Gastroesophageal sphincter (tissue), 3 donors: ENCODE results near the gene TTLL6.

Experiments
- CTCF ChIP-seq, 4 experiments: fragments of 200-600 bp in 2 of 4; fragments of 450-650 bp in 2 of 4; sonication (generic) in 1 of 4; IDR thresholded peaks; one replicate each; pipeline ENCODE4 v1.5.1; 2017 to 2019; ENCODE audit warnings: antibody characterized with exemption in 4 of 4, mild to moderate bottlenecking in 2 of 4, moderate library complexity in 2 of 4
- EP300 ChIP-seq: sonication (generic); formaldehyde crosslinking; IDR thresholded peaks from one replicate; pipeline ENCODE4 v1.6.1; 2017; ENCODE audit warnings: antibody characterized with exemption, mild to moderate bottlenecking
- POLR2A ChIP-seq, 2 donors: fragments of 450-650 bp; IDR thresholded peaks; one replicate each; pipeline ENCODE4 v1.6.1; 2017; ENCODE audit warnings: antibody characterized with exemption in 2 of 2, mild to moderate bottlenecking in 2 of 2, moderate library complexity in 1 of 2
- POLR2AphosphoS5 ChIP-seq: sonication (generic); formaldehyde crosslinking; IDR thresholded peaks from one replicate; pipeline ENCODE4 v1.6.1; 2017; ENCODE audit warnings: antibody characterized with exemption

- no peak for TF ChIP-seq CTCF (IDR thresholded peaks at IDR 0.05)
- no peak for TF ChIP-seq EP300
- no peak for TF ChIP-seq POLR2A (IDR thresholded peaks at IDR 0.05)
- no peak for TF ChIP-seq POLR2AphosphoS5
These were observed 68.1 kb downstream of the TTLL6 start for GRCh38 chr17:48748718-48749566.
